HG02840 (cell line): Measurements from ENCODE around the gene ANKRD31.
"Not testable (repeated sequence)": the region's sequence is repeated elsewhere in the genome, so short reads cannot be mapped to it uniquely, and the experiment has no call there.

ENCODE experiments used
- ATAC-seq: cut with Tn5 transposase; IDR thresholded peaks from one replicate; pipeline ENCODE4 v1.9.1; 2021; ENCODE audit warnings: mild to moderate bottlenecking, moderate library complexity, moderate number of reproducible peaks; ENCODE audit not compliant: unreplicated experiment, low FRiP score

The ANKRD31 gene

GRCh38 chr5:75167345-75167744, 69.3 kb downstream of the ANKRD31 start:
- ATAC-seq, result no peak

GRCh38 chr5:75161508-75161907, 75.2 kb downstream of the ANKRD31 start:
- not testable (repeated sequence) for ATAC-seq

GRCh38 chr5:75156585-75156984, 80.1 kb downstream of the ANKRD31 start:
- ATAC-seq, result no peak

- ATAC-seq, result no peak
These were observed 83.8 kb downstream of the ANKRD31 start for GRCh38 chr5:75152860-75153259.

GRCh38 chr5:75148051-75148450, 88.6 kb downstream of the ANKRD31 start:
- no peak for ATAC-seq

GRCh38 chr5:75142566-75143136, 94.0 kb downstream of the ANKRD31 start:
- no peak for ATAC-seq

- ATAC-seq, result no peak
These were observed 96.4 kb downstream of the ANKRD31 start for GRCh38 chr5:75140277-75140676.

GRCh38 chr5:75138689-75139088, 98.0 kb downstream of the ANKRD31 start:
- no peak for ATAC-seq

GRCh38 chr5:75130818-75131349, 105.8 kb downstream of the ANKRD31 start:
- ATAC-seq, result no peak

GRCh38 chr5:75116856-75117255, 119.8 kb downstream of the ANKRD31 start:
- ATAC-seq, result no peak

GRCh38 chr5:75114311-75114710, 122.4 kb downstream of the ANKRD31 start:
- ATAC-seq, result not testable (repeated sequence)

- no peak for ATAC-seq
These were observed 123.1 kb downstream of the ANKRD31 start for GRCh38 chr5:75113354-75114113.

- no peak for ATAC-seq
These were observed 127.6 kb downstream of the ANKRD31 start for GRCh38 chr5:75108931-75109596.

GRCh38 chr5:75108515-75108914, 128.2 kb downstream of the ANKRD31 start:
- ATAC-seq, result no peak

- not testable (repeated sequence) for ATAC-seq
These were observed 140.7 kb downstream of the ANKRD31 start for GRCh38 chr5:75095956-75096355.

- no peak for ATAC-seq
These were observed 145.1 kb downstream of the ANKRD31 start for GRCh38 chr5:75091597-75091996.

- no peak for ATAC-seq
These were observed 147.0 kb downstream of the ANKRD31 start for GRCh38 chr5:75089662-75090061.

GRCh38 chr5:75089137-75089536, 147.5 kb downstream of the ANKRD31 start:
- ATAC-seq, result no peak

- ATAC-seq, result no peak
These were observed 148.0 kb downstream of the ANKRD31 start for GRCh38 chr5:75088648-75089047.

GRCh38 chr5:75081510-75081909, 155.2 kb downstream of the ANKRD31 start:
- no peak for ATAC-seq

GRCh38 chr5:75079346-75079745, 157.3 kb downstream of the ANKRD31 start:
- not testable (repeated sequence) for ATAC-seq
